BJ (cell line): Measurements from ENCODE around the gene UBE2L3. TPM values are rescaled to one million over a fixed set of nuclear protein-coding genes. Genes with fewer than 3 reads are reported as not detected.
A peak's percentile ranks its signal among the peaks of the same experiment; 100 is the strongest.

Experiments
- CTCF ChIA-PET: fragments of 350-600 bp; formaldehyde crosslinking; extraction: SDS; loops from one replicate; lab custom pipeline; 2021; ENCODE audit warnings: antibody characterized with exemption, inconsistent platforms; lab: Yijun Ruan, JAX
- POLR2A ChIA-PET: fragments of 300-600 bp; sonication (Branson Sonifier 250); formaldehyde crosslinking; extraction: SDS; loops from one replicate; lab custom pipeline; 2021; ENCODE audit warnings: antibody characterized with exemption; lab: Charles Lee
- DNase-seq: peaks from one replicate; pipeline ENCODE4 v3.0.0-alpha.2; 2011; ENCODE audit warnings: low read depth
- H3K27me3 ChIP-seq: 2 replicates; pipeline ENCODE4 v1.6.0; 2011; ENCODE audit warnings: low read length; ENCODE audit not compliant: control insufficient read depth, insufficient read depth
- H3K36me3 ChIP-seq: 2 replicates; pipeline ENCODE4 v1.5.1; 2011; ENCODE audit warnings: low read length; ENCODE audit not compliant: control insufficient read depth, insufficient read depth
- H3K4me3 ChIP-seq: 2 replicates; pipeline ENCODE4 v1.5.1; 2011; ENCODE audit warnings: low read depth, mild to moderate bottlenecking, control low read depth, low read length
- polyA plus RNA-seq: library from polyadenylated mRNA; depleted of rRNA; stranded (reverse); fragments of >200 nt; gene quantifications from 2 replicates; pipeline ENCODE4 v1.2.3, GENCODE V29; 2011; rRNA removed
- small RNA-seq: library from RNA; depleted of rRNA; stranded (forward); fragments of <200 nt; gene quantifications from one replicate; pipeline ENCODE3, GENCODE V24; 2012; ENCODE audit warnings: low replicate concordance, low read depth; ENCODE audit not compliant: insufficient read length
- TF ChIP-seq, protein P1 (sequence below): IDR thresholded peaks from 2 replicates; pipeline ENCODE4 v1.5.1; 2011; ENCODE audit warnings: low read depth, mild to moderate bottlenecking, control low read depth, inconsistent platforms, low read length, moderate library complexity; ENCODE audit not compliant: insufficient read depth

The UBE2L3 gene
- polyA plus RNA-seq, 1 experiment = 47.3 TPM

DNA sequence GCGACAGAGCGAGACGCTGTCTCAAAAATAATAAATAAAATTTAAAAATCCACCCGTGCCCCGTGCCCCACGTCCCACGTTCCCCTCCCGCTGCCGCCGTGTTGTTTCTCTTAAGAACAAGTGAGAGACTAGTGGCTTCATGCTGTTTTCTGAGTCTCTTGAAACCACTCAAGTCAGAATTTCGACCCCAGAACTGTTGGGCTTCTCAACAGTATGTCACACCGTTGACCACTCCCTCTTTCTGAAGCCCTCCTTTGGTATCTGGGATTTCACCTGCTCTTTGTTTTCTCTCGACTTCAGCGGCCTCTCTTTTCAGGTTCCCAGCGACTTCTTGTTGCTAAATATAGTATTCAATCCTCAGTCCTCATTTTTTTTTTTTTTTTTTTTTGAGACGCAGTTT is 99.3 kb downstream of the UBE2L3 start:
- H3K4me3 ChIP-seq = peak overlapping the region; percentile 71
- ChIA-PET POLR2A (no interaction called here), CTCF (interaction anchor here (0.6 kb wide), 1 partner anchor 28 kb away, joined by 3 read pairs; no protein-coding TSS in a partner anchor)
- DNase-seq = no peak
- H3K27me3 ChIP-seq = no peaks in the 10 kb centered on the region
- peaks cover 6% of the 10 kb centered on the region for H3K36me3 ChIP-seq
- TF ChIP-seq, protein P1, sequence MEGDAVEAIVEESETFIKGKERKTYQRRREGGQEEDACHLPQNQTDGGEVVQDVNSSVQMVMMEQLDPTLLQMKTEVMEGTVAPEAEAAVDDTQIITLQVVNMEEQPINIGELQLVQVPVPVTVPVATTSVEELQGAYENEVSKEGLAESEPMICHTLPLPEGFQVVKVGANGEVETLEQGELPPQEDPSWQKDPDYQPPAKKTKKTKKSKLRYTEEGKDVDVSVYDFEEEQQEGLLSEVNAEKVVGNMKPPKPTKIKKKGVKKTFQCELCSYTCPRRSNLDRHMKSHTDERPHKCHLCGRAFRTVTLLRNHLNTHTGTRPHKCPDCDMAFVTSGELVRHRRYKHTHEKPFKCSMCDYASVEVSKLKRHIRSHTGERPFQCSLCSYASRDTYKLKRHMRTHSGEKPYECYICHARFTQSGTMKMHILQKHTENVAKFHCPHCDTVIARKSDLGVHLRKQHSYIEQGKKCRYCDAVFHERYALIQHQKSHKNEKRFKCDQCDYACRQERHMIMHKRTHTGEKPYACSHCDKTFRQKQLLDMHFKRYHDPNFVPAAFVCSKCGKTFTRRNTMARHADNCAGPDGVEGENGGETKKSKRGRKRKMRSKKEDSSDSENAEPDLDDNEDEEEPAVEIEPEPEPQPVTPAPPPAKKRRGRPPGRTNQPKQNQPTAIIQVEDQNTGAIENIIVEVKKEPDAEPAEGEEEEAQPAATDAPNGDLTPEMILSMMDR = no peak

DNA sequence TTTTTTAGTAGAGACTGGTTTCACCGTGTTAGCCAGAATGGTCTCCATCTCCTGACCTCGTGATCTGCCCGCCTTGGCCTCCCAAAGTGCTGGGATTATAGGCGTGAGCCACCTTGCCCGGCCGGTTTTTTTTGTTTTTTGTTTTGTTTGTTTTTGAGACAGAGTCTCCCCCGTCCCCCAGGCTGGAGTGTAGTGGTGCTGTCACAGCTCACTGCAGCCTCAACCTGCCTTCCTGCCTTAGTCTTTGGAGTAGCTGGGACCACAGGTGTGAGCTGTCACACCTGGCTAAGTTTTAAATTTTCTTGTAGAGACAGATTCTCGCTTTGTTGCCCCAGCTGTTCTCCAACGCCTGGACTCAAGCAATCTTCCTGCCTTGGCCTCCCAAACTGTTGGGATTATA is 101.5 kb downstream of the UBE2L3 start:
- TF ChIP-seq, protein P1 = no peak
- H3K4me3 ChIP-seq = no peak overlapping the region
- ChIA-PET POLR2A (no interaction called here), CTCF (interaction anchor here (0.9 kb wide), 1 partner anchor 11 kb away, joined by 3 read pairs; no protein-coding TSS in a partner anchor)
- no peak for DNase-seq
- peaks cover 16% of the 10 kb centered on the region for H3K36me3 ChIP-seq
- no peaks in the 10 kb centered on the region for H3K27me3 ChIP-seq

DNA sequence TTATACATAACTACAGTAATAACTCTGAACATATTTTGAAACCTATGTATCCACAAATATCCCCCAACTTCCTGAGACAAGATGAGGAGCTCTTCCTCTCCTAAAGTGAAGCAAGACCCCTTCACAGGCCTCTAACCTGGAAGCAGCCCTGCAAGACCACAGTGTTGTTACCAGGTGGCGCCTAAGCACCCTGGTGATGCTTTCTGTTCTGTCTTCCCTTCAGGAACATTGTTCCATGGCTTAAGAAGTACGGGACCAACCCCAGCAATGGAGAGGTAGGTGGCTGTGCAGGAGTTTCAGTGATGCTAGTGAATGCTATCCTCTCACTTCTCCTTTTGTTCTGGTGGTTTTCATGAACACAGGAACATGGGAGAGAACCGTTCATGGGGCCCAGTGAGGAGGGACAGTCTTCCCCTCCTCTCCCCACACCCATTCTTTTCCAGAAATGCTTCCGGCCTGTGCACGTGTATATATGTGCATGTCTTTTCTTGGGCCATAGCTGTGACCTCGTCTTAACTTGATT is 104.7 kb downstream of the UBE2L3 start:
- H3K36me3 ChIP-seq = peaks cover 26% of the 10 kb centered on the region
- ChIA-PET POLR2A (no interaction called here), CTCF (interaction anchor here (0.6 kb wide), 1 partner anchor 46 kb away, joined by 3 read pairs; no protein-coding TSS in a partner anchor)
- no peaks in the 10 kb centered on the region for H3K27me3 ChIP-seq
- H3K4me3 ChIP-seq = no peak overlapping the region
- no peak for DNase-seq
- TF ChIP-seq, protein P1 = no peak

Small RNAs within 50 kb of the gene (small RNA-seq; reads per million reads assigned to genes)
- 132 reads per million, percentile 92 among the genes with 10 or more reads in this experiment for gene MIR301B
- not detected for gene RF00492
- not detected for gene RN7SKP221

Other genes with a start within 250 kb of the UBE2L3 start
- gene RIMBP3B, start 184.0 kb upstream of the UBE2L3 start, polyA plus RNA-seq = 0.01 TPM in 1 of 2 replicates, not detected in the other
- gene HIC2, start 150.3 kb upstream of the UBE2L3 start, polyA plus RNA-seq = 0.50 and 0.54 TPM in 2 replicates
- 1.2 and 2.0 TPM in 2 replicates for gene TMEM191C, start 100.3 kb upstream of the UBE2L3 start, polyA plus RNA-seq
- 0.06 and 0.11 TPM in 2 replicates for gene RIMBP3C, start 16.3 kb upstream of the UBE2L3 start, polyA plus RNA-seq
- 14.6 and 20.0 TPM in 2 replicates for gene YDJC, start 62.3 kb downstream of the UBE2L3 start, polyA plus RNA-seq
- 0.10 and 0.13 TPM in 2 replicates for gene CCDC116, start 65.0 kb downstream of the UBE2L3 start, polyA plus RNA-seq
- gene SDF2L1, start 74.6 kb downstream of the UBE2L3 start, polyA plus RNA-seq = 10.9 and 22.8 TPM in 2 replicates
- 38.9 and 64.7 TPM in 2 replicates for gene PPIL2, start 98.3 kb downstream of the UBE2L3 start, polyA plus RNA-seq
- gene YPEL1, start 168.1 kb downstream of the UBE2L3 start, polyA plus RNA-seq = 0.69 and 1.1 TPM in 2 replicates